Panc1 (cell line): ENCODE measurements around the gene PCDHB1. TPM values are rescaled to one million over a fixed set of nuclear protein-coding genes. Genes with fewer than 3 reads are reported as not detected.

Source experiments
- ATAC-seq: fragments of 200-7000 bp; cut with Tn5 transposase; 2 replicates; pipeline ENCODE4 v1.9.1; 2020; ENCODE audit warnings: mild to moderate bottlenecking, moderate library complexity
- BruUV-seq: library from RNA; stranded (reverse); fragments of 400-500 nt; replicated peaks from 2 replicates; lab custom pipeline; 2021; lab: Mats Ljungman, UMichigan
- CTCF ChIA-PET: fragments of 300-600 bp; sonication (Branson Sonifier 250); formaldehyde crosslinking; loops from one replicate; lab custom pipeline; 2022; ENCODE audit warnings: antibody characterized with exemption; lab: Charles Lee
- POLR2A ChIA-PET: fragments of 300-600 bp; sonication (Branson Sonifier 250); formaldehyde crosslinking; loops from one replicate; lab custom pipeline; 2022; ENCODE audit warnings: antibody characterized with exemption; lab: Charles Lee
- DNase-seq: peaks from one replicate; pipeline ENCODE4 v3.0.0-alpha.2; 2010; ENCODE audit warnings: low read depth, low spot score
- H3K27ac ChIP-seq: 2 replicates; pipeline ENCODE4 v1.5.1; 2011; ENCODE audit warnings: mild to moderate bottlenecking, low read length, inconsistent platforms
- H3K27me3 ChIP-seq: fragments of 200-500 bp; sonication (Bioruptor generic); 2 replicates; pipeline ENCODE4 v1.6.0; 2014; ENCODE audit warnings: low read length, inconsistent platforms; ENCODE audit not compliant: control insufficient read depth, insufficient read depth
- H3K36me3 ChIP-seq: fragments of 200-500 bp; sonication (Bioruptor generic); 2 replicates; pipeline ENCODE4 v1.5.1; 2014; ENCODE audit warnings: inconsistent platforms, mild to moderate bottlenecking, low read length, moderate library complexity; ENCODE audit not compliant: control insufficient read depth, insufficient read depth
- H3K4me1 ChIP-seq: 2 replicates; pipeline ENCODE4 v1.5.1; 2011; ENCODE audit warnings: inconsistent platforms, mild to moderate bottlenecking, low read length, moderate library complexity; ENCODE audit not compliant: control insufficient read depth, insufficient read depth
- H3K4me3 ChIP-seq, 2 experiments: 2 replicates each; pipeline ENCODE4 v1.5.1; 2011 to 2012; ENCODE audit warnings: low read depth in 2 of 2, low read length in 2 of 2, mild to moderate bottlenecking in 2 of 2, inconsistent platforms in 1 of 2, moderate library complexity in 1 of 2
- H3K9me3 ChIP-seq: fragments of 200-500 bp; sonication (Bioruptor generic); 2 replicates; pipeline ENCODE4 v1.5.1; 2014; ENCODE audit warnings: low read depth, mild to moderate bottlenecking, inconsistent platforms, low read length, moderate library complexity; ENCODE audit not compliant: control insufficient read depth, insufficient read depth
- CTCF ChIP-seq: fragments of 450-650 bp; IDR thresholded peaks from 2 replicates; pipeline ENCODE4 v1.5.1; 2017; ENCODE audit warnings: mild to moderate bottlenecking
- POLR2AphosphoS5 ChIP-seq: IDR thresholded peaks from 2 replicates; pipeline ENCODE4 v1.6.1; 2012; ENCODE audit warnings: mild to moderate bottlenecking, low read depth, low read length, moderate library complexity
- REST ChIP-seq, 2 experiments: IDR thresholded peaks; 2 replicates each; pipeline ENCODE4 v1.6.1; 2011 to 2012; ENCODE audit warnings: low read depth in 2 of 2, control low read depth in 1 of 2, low read length in 1 of 2, mild to moderate bottlenecking in 1 of 2, moderate library complexity in 1 of 2; ENCODE audit not compliant: insufficient read depth in 1 of 2
- SIN3A ChIP-seq: IDR thresholded peaks from 2 replicates; pipeline ENCODE4 v1.6.1; 2012; ENCODE audit warnings: low read depth, mild to moderate bottlenecking, low read length, moderate library complexity, borderline replicate concordance; ENCODE audit not compliant: insufficient read depth
- TCF7L2 ChIP-seq: IDR thresholded peaks from 2 replicates; pipeline ENCODE4 v1.6.1; 2011; ENCODE audit warnings: mild to moderate bottlenecking, low read depth, low read length, inconsistent platforms
- in situ Hi-C: cut with HindIII; loops from 2 replicates; pipeline ENCODE4 v1.10.0; 2016; ENCODE audit warnings: low sequenced_read_pairs, low pct_unique_long_range_greater_than_20kb
- intact Hi-C: fragments of 100-400 bp; cut with micrococcal nuclease; formaldehyde crosslinking; loops from one replicate; pipeline ENCODE4 v1.10.0; 2022; ENCODE audit not compliant: unreplicated experiment
- total RNA-seq: library from RNA; stranded (reverse); gene quantifications from one replicate; pipeline ENCODE4 v1.2.1, GENCODE V29; 2021; ENCODE audit not compliant: unreplicated experiment

Gene PCDHB1
- total RNA-seq, 1 experiment from 2014 or later = 0.05 TPM

- intact Hi-C loops = no loop called here
- Histone ChIP-seq H3K4me1 (no peaks in the 10 kb centered on the region), H3K9me3 (no peaks in the 10 kb centered on the region), H3K36me3 (no peaks in the 10 kb centered on the region), H3K27ac (no peak overlapping the region), H3K4me3 (no peak overlapping the region), H3K27me3 (peaks cover 6% of the 10 kb centered on the region; the same call in 1 of the 2 replicates)
- ChIA-PET CTCF (no interaction called here), POLR2A (interaction anchor here (0.5 kb wide), 1 partner anchor 9 kb away, joined by 4 read pairs; no protein-coding TSS in a partner anchor)
- ATAC-seq = no peak
- TF ChIP-seq TCF7L2 (no peak), POLR2AphosphoS5 (no peak), REST (IDR thresholded peaks at IDR 0.05; ENCODE audit: insufficient read depth in 1 of 2, low read depth in 2 of 2, low read length in 1 of 2) (no peak), CTCF (no peak), SIN3A (no peak)
- no TSS peak for BruUV-seq
- DNase-seq = no peak
- in situ Hi-C loops = loop anchor here (25.0 kb wide), 1 partner anchor 109 kb away; the partner anchor contains the start of genes PCDHB10, PCDHB11, PCDHB16 and PCDHB8
Observed at GRCh38 chr5:141077826-141078225, 26.7 kb downstream of the PCDHB1 start.

GRCh38 chr5:141082228-141082627 is 31.1 kb downstream of the PCDHB1 start:
- Histone ChIP-seq H3K9me3 (no peaks in the 10 kb centered on the region), H3K4me3 (no peak overlapping the region), H3K36me3 (no peaks in the 10 kb centered on the region), H3K27ac (no peak overlapping the region), H3K4me1 (peaks cover 3% of the 10 kb centered on the region), H3K27me3 (peaks cover 2% of the 10 kb centered on the region; the same call in 1 of the 2 replicates)
- no TSS peak for BruUV-seq
- CTCF ChIA-PET = interaction anchor here (0.6 kb wide), 1 partner anchor 114 kb away, joined by 3 read pairs; no protein-coding TSS in a partner anchor
- no peak for DNase-seq
- intact Hi-C loops = no loop called here
- TF ChIP-seq CTCF (no peak), POLR2AphosphoS5 (no peak), TCF7L2 (no peak), SIN3A (no peak), REST (IDR thresholded peaks at IDR 0.05; ENCODE audit: insufficient read depth in 1 of 2, low read depth in 2 of 2, low read length in 1 of 2) (no peak)
- POLR2A ChIA-PET = interaction anchor here (1.0 kb wide), 1 partner anchor 32 kb away, joined by 3 read pairs; no protein-coding TSS in a partner anchor
- in situ Hi-C loops = loop anchor here (25.0 kb wide), 1 partner anchor 105 kb away; the partner anchor contains the start of genes PCDHB10, PCDHB11, PCDHB16 and PCDHB8
- ATAC-seq = no peak
